GM19239 (cell line): ENCODE measurements around the gene NAXE.
A peak's percentile ranks its signal among the peaks of the same experiment; 100 is the strongest.
"Not testable (repeated sequence)": the region's sequence is repeated elsewhere in the genome, so short reads cannot be mapped to it uniquely, and the experiment has no call there.

Experiments used
- DNase-seq: peaks from one replicate; pipeline ENCODE4 v3.0.0; 2011; ENCODE audit warnings: low spot score; ENCODE audit not compliant: insufficient read length
- FAIRE-seq: peaks from 2 replicates; lab custom pipeline; 2011; peaks lifted over from hg19 to GRCh38; lab: Jason Lieb, UNC

Gene NAXE

DNA sequence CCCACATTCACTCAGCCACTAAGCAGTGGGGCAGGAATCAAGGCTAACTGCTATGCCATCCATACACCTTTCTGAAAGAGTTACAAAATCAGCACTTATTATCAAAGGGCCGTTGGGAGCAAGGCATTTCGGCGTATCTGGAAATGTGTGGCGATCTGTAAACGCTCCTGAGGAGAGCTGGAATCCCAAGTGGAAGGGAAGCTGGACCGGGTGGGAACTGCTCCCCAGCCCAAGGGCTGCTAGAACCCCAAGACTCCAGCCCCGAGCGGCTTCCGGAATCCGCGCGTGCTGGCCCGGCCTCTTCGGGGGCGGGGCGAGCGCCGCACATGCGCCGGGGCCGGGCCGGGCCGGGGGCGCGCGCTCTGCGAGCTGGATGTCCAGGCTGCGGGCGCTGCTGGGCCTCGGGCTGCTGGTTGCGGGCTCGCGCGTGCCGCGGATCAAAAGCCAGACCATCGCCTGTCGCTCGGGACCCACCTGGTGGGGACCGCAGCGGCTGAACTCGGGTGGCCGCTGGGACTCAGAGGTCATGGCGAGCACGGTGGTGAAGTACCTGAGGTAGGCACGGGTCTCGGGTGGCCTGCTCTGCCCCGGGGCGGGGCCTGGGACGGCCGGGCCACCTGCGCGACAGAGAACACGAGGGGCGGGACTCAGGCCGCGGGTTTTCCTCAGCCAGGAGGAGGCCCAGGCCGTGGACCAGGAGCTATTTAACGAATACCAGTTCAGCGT, at the start of gene NAXE:
Gene NAXE, plus strand, starts transcription at position 345 of the 726 bp plus-strand sequence. Its CDS starts 29 bp downstream, at position 374.
- FAIRE-seq (no peak), DNase-seq (peak; percentile 85)

DNA sequence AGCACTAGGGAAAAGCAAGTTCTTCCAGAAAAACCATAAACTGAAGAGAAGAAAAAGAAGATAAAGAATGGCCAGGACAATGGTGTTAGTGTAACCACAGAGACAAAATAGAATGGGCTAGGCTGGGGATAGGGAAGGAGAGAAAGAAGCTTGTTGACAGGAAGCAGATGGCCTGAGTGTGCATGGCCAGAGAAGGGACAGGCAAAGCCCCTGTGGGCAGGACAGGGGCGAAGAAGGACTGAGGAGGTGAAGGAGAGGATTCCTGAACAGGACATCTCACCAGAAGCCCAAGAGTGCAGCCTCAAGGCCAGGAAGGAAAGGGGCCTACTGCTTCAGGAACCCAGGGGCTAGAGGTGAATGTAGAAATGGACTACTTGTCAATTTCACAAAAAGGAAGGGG, 48.5 kb upstream of the NAXE start:
- DNase-seq (no peak), FAIRE-seq (no peak)

DNA sequence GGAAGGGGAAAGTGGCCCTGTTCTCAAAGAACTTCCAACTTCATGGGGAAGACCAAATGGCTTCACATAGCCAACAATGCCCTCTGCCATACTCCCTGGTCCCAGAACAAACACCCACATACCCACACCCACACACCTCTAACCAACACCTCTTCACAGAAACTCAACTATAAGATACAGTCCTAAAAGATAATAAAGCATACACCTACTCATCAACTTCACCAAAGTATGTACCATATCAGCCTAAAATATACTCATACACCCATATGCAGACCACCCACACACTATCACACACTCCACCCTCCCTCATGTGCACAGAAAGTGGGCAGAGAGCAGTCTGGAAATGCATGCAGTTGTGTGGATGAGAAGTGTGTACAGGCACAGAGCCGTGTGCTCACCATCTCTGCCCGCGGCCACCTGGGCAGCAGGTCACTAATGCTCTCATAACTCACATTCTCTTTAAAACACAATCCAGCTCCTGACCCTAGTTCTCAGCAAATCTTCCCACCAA, 46.9 kb upstream of the NAXE start:
- no peak for DNase-seq
- no peak for FAIRE-seq

DNA sequence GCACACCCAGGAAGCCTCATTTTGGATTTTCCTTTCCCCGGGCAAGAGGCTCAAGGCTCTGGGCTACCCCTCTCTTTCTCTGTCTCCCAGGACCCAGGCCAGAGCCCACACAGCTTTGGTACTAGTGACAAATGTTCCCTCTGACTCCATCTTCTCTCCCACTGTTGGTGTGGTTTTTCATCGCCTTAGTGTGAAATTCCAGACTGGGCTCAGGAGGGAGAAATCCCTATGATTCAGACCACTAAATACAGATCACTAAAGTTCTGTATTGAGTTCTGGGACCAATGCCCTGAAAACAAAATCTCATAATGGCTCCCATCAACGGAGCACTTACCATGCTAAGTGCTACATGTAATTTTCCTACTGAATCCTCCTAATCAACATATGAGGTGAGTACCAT, 45.3 kb upstream of the NAXE start:
- FAIRE-seq (no peak), DNase-seq (no peak)

DNA sequence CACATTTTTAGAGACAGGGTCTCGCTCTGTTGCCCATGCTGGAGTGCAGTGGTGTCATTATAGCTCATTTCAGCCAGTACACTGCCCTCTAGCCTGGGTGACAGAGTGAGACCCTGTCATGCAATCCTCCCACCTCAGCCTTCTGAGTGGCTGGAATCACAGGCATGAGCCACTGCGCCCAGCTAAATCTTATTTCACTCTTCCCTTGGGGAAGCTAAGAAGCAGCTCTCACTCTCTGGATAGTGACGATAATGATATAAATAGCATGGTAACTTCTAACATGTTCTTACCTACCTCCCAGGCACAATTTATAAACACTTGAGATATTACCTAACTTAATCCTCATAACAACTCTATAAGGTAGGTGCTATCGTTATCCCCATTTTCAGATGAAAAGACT, 44.1 kb upstream of the NAXE start:
- no peak for DNase-seq
- FAIRE-seq, result no peak

DNA sequence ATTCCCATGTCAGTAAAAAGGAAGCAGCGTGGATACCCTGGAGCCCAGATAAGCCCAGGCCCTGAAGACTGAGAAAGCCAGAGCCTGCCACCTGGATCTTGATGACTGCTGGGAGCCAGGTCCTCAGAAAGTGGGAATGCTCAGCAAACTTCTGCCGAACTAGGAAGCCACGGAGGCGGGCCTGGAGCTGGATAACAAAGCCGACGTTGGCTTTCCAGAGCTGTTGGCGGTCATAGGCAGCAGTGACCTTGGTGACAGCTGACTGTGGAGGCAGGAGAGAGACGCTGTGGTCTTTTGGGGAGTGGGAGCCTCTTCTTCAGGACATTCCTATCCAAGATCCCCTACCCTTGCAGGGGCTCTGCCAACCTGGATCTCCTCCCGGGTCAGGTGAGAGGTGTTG, 43.6 kb upstream of the NAXE start:
- DNase-seq (no peak), FAIRE-seq (no peak)

DNA sequence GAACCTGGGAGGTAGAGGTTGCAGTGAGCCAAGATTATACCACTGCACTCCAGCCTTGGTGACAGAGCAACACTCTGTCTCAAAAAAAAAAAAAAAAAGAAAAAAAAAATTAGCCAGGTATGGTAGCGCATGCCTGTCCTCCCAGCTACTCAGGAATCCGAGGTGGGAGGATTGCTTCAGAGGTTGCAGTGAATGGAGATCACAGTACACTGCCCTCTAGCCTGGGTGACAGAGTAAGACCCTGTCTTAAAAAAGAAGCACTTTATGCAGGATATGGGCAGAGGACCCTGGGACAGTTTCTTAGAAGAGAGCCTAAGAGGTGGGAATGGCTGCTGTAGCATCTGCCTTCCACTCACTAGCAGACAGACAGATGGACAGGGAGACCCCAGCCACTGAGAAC, 42.2 kb upstream of the NAXE start:
- FAIRE-seq (no peak), DNase-seq (no peak)

DNA sequence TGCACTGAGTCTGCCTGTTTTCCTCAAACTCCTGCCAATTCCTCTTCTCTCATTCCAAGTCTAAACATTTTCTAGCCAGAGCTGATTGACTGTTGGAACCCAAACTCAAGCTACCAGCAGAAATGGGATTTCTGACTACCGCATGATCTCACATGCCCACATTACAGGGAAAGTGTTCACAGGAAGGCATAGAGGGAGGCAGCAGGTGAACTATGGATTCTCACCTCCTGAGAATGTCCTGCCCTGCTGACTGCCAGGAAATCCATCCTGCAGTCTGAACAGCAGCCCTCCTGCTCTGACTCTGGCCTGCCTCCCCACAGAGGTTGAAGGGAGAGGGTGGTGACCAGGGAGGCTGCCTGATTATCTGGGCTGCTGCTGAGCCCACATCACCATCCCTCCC, 41.7 kb upstream of the NAXE start:
- no peak for FAIRE-seq

DNA sequence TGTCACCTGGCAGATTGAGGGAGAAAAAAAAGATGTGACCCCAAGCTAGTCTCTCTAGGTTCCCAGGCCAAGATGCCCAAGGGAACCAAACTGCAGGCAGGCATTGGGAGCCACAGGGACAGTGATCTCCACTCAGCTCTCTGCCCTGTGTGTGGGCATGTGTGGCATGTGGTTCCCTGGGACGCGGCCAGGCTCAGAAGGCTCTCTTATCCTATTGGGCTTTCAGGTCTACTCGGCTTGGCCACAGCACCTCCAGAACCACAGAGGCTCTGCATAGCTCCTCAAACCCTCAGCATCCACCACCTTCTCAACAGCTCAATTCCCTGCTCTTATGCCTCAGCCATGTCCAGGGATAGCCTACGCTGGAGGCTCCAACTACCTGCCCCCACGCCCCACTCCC, 41.2 kb upstream of the NAXE start:
- no peak for FAIRE-seq

More for the DNA sequence above, 41.7 kb upstream of the NAXE start:
- no peak for DNase-seq

DNA sequence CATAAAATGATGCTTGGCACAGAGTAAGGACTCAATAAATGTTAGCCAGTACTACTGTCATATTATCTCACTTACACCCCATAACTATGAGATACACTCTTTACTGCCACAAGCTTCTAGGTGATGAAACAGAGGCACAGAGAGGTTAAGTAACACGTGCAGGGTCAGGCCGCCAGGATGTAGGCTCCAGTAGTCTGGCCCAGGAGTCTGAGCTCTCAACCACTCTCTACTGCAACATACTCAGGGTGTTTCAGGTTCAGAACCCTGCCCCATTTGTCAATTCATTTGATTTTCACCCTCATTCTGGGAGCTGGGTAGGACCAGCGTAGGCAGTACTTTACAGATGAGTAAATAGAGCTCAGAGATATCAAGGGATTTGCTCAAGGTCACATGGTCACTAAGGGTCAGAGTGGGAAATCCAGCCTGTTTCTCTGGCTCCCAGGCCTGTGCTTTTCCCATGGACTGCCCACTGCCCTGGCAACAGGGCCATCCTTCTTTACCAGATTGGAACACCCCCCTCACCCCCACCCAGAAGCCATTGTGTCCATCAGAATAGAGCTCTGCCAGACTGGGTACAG, 40.4 kb upstream of the NAXE start:
- no peak for FAIRE-seq
- no peak for DNase-seq

More for the DNA sequence above, 41.2 kb upstream of the NAXE start:
- DNase-seq, result no peak

DNA sequence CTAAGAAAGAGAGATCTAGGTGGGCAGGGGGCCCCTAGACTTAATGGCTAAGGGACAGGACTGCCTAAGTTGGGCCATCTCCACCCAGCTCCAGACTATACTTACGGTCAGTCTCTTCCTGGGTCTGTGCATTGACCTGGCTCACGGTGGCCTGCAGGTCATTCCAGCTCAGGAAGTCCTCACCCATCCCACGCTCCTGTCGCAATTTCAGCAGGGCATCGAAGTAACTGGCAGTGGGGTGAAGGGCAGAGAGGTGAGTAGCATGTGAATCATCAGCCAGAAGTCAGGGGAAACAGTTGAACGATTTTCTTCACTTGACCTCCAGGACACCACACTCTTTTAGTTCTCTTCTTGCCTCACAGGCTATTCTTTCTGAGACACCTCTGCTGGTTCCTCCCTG, 39.7 kb upstream of the NAXE start:
- FAIRE-seq (no peak), DNase-seq (no peak)

DNA sequence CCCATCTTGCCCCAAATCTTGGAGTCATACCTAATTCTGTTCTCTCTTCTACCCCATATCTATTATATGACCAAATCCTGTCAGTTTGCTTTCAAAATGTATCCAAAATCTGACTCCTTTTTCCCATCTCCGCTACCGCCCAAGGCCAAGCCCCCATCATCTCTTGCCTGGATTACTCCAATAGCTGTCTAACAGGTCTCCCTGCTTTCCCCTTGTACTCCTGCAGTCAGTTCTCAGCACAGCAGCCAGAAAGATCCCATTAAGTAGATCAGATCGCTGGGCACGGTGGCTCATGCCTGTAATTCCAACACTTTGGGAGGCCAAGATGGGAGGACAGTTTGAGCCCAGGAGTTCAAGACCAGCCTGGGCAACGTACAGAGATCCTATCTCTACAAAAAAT, 39.1 kb upstream of the NAXE start:
- FAIRE-seq (no peak), DNase-seq (no peak)

DNA sequence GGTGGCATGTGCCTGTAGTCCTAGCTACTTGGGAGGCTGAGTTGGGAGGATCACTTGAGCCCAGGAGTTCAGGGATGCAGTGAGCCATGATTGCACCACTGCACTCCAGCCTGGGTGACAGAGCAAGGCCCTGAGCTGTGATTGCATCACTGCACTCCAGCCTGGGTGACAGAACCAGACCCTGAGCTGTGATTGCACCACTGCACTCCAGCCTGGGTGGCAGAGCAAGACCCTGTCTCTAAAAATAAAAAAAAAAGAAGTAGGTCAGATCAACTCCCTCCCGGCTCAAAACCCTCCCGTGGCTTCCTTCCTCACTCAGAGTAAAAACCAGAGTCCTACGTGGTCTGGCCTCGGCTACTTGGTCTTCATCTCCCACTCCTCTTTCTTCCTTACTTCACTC, 38.6 kb upstream of the NAXE start:
- not testable (repeated sequence) for FAIRE-seq, DNase-seq

DNA sequence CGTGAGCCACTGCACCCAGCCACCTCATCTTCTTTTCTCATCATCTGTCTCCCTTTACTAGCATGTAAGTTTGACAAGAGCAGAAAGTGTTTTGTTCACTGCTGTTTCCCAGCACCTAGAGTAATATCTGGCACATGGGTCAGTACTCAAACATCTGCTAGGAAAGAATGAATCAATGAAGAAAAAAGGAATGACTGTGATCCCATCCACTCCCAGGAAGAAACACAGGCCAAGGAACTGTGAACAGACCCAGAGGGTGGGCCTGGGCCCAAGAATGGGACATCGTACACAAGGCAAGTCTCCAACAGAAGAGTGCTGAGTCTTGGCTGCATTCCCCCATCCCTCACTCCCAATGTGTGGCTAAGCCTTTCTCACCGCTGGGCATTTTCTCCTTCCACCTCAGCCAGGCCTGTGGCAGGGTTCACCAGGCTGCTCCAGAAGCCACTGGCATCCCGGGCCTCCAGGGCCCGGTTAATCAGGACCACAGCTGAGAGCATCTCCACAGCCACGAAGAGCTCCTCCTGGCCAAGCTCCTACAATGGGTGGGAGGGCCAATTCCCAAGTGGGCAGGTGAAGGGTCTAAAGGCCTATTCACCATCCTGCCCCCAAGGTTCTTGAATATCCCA, 37.6 kb upstream of the NAXE start:
- FAIRE-seq, result no peak
- no peak for DNase-seq

DNA sequence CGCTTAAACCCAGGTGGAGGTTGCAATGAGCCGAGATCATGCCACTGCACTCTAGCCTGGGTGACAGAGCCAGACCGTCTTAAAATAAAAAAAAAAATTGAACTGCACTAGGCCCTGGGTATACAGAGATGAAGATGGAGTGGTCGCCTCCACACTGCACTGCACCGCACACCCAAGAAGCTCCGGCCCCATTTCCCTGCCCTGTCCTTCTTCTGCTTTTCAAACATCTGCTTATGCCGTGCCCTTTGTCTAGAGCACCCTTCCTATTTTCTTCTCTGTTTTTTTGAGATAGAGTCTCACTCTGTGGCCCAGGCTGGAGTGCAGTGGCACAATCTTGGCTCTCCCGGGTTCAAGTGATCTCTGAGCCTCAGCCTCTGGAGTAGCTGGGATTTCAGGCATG, 36.6 kb upstream of the NAXE start:
- no peak for DNase-seq
- no peak for FAIRE-seq

DNA sequence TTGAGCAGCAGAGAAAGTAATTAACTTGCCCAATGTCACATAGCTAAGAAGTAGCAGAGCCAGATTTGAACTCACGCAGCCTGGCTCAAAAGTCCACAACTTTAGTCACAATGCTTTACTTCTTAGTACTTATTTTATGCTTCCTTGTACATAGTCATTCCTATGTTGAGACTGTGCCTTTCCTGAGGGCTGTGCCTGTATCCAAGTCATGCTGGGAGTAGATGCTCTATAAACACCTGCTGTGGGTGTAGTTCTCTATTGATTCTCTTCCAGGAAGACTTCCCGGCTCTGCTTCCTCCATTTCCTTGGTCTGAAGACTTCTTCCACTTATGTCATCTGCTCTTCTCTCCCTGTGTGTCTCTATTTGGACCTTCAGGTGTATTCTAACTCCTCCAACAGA, 35.9 kb upstream of the NAXE start:
- DNase-seq (no peak), FAIRE-seq (no peak)

DNA sequence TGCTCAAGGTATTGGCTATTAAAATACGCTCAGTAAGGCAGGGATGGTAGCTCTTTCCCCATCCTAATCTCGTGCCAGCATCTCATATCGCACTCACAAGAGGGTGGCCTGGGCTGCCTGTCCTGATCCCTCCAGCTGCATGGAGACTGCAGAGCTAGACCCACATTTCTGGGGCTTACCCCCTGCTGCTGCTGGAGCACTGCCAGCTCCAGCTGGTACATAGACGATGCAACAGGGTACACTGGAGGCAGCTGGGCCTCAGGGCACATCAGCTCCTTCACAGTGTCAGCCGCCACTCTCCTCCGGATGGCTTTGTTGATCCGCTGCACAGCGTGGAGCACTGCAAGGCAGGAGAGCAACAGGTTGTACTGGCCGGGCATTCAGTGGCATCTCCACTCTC, 35.2 kb upstream of the NAXE start:
- no peak for DNase-seq
- FAIRE-seq, result no peak

DNA sequence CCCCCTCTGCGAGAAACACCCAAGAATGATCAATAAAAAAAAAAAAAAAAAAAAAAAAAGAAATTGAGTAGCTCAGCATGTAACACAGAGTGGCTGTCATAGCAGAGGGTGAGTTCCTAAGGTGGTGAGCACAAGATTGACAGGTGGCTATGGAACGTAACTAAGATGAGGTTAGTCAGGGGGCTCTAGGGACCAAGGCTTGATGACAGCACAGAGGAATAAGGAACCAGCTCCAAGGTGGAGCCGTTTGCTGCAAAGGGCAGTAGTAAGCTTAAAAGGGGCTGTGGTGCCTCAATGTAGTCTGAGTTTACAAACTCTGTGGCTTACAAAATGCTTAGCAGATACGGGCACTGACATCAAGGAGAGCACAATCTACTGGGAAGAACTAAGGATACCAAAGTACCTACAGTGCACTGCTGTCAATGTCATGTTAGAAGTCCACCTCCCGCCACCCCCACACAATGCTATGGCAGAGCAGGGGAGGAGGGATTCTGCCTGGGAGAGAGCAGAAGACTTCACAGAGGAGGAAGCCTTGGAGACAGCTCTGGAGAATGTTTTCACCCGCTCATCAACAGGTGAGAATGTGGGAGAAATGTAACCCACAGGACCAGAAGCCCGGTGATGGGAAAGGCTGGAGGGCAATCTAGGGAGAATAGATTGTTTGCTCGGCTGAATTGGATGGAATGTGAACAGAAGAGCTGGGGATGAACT, 32.3 kb upstream of the NAXE start:
- no peak for FAIRE-seq

DNA sequence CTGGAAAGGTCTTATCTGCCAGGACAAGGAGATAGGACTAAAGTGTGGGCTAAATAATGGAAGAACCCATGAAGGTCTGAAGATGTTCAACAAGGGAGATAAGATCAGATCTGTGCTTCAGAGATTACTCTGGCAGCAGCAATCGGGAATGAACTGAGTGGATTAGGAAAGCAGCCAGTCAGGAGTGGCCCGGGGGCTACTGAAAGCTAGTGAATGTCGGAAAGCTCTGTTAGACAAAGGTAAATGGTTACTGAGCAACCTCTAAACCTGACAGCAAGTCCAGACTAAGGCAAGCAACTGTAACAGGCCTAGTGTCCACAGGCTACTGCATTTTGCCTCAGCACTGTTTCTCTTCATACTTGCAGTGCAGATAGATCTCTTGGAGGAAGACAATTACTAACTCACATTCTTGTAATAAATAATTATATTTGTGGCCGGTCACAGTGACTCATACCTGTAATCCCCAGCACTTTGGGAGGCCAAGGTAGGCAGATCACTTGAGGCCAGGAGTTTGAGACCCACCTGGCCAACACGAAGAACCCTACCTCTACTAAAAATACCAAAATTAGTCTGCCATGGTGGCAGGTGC, 31.7 kb upstream of the NAXE start:
- no peak for DNase-seq
- no peak for FAIRE-seq

More for the DNA sequence above, 32.3 kb upstream of the NAXE start:
- no peak for DNase-seq

DNA sequence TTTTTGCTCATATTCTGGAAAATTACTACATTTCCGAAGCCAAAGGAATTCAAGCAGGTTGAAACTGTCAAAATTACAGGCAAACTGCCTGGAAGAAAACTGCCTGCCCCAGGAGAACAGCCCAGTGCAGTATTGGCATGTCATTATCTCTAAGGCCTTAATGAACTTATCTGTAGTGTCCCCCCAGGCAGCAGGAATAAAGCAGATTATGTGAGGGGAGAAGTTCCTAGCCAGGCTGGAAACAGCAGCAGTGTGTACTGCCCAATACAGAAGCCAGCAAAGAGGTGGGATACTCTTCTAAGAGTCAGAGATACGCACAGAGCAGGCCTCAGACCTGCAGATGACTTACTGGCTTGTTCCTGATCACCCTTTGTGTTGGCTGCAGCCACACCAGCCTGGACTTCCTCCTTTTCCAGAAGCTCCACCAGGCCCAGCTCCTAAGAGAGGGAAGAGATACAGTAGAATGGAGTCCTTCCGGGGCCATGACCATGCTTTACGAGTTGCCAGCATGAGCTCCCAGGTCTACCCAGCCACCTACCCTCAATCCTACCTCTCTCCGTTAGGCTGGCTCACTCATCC, 30.9 kb upstream of the NAXE start:
- DNase-seq (no peak), FAIRE-seq (no peak)
